ENCODE data around the gene KLK13. TPM values are rescaled to one million over a fixed set of nuclear protein-coding genes. Genes with fewer than 3 reads are reported as not detected.

Gene KLK13
- total RNA-seq, 4 donors from 2014 or later = 6.6 to 23.5 (median 16.5) TPM

DNA sequence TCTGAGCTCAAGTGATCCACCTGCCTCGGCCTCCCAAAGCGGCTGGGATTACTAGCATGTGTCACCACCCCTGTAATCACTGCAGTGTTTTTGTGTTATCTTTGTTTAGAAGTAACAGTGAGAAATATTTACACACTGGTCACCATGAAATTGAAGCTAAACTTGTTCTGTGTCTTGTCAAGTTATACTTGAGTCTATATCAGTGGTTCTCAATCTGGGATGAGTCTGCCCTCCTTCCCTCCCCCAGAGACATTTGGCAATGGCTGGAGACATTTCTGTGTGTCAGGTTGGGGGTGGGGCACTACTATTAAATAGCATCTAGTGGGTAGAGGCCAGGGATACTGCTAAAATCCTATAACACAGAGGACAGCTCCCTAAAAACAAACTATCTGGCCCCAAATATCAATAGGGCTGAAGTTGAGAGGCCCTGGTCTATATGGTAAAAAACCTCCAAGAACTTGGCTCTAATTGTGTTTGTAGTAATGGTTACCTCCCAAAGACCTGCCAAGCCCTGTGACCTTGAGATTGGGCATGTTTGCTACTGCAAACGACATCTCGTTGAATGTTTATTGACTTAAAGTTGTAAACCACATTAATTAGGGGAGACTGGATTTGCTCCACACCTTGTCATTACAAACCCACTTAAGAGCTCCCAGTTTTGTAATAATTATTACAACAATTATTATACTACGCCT, 36.4 kb upstream of the KLK13 start:
- peaks cover 21% of the 10 kb centered on the region for H3K4me1 ChIP-seq
- H3K27ac ChIP-seq = no peak overlapping the region
- TF ChIP-seq POLR2AphosphoS5 (IDR thresholded peaks at IDR 0.05) (no peak), POLR2A (IDR thresholded peaks at IDR 0.05) (no peak), EP300 (IDR thresholded peaks at IDR 0.05) (no peak)
- TF ChIP-seq, protein P1, sequence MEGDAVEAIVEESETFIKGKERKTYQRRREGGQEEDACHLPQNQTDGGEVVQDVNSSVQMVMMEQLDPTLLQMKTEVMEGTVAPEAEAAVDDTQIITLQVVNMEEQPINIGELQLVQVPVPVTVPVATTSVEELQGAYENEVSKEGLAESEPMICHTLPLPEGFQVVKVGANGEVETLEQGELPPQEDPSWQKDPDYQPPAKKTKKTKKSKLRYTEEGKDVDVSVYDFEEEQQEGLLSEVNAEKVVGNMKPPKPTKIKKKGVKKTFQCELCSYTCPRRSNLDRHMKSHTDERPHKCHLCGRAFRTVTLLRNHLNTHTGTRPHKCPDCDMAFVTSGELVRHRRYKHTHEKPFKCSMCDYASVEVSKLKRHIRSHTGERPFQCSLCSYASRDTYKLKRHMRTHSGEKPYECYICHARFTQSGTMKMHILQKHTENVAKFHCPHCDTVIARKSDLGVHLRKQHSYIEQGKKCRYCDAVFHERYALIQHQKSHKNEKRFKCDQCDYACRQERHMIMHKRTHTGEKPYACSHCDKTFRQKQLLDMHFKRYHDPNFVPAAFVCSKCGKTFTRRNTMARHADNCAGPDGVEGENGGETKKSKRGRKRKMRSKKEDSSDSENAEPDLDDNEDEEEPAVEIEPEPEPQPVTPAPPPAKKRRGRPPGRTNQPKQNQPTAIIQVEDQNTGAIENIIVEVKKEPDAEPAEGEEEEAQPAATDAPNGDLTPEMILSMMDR (IDR thresholded peaks at IDR 0.05) = no peak
- H3K27me3 ChIP-seq = no peaks in the 10 kb centered on the region
- WGBS = 59% methylated on average over 5 of the region's 5 CpGs
- DNase-seq (ENCODE audit: low spot score in 2 of 2) = no peak
- no peaks in the 10 kb centered on the region for H3K9me3 ChIP-seq
- H3K4me3 ChIP-seq = no peak overlapping the region
- peaks cover 50% of the 10 kb centered on the region for H3K36me3 ChIP-seq

DNA sequence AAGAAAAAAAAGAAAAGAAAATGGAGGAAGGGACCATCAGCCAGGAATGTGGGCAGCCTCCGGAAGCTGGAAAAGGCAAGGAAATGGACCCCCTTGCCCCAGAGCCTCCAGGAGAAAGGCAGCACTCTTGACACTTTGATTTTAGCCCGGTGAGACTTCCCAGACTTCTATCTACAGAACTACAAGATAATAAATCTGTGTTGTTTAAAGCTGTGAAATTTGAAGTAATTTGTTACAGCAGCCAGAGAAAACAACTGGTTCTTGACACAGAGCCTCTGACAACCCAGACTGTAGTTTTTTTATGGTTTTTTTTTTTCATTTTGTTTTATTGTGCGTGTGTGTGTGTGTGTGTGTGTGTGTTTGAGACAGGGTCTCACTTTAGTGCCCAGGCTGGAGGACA, 35.7 kb upstream of the KLK13 start:
- DNase-seq (ENCODE audit: low spot score in 2 of 2) = no peak

DNA sequence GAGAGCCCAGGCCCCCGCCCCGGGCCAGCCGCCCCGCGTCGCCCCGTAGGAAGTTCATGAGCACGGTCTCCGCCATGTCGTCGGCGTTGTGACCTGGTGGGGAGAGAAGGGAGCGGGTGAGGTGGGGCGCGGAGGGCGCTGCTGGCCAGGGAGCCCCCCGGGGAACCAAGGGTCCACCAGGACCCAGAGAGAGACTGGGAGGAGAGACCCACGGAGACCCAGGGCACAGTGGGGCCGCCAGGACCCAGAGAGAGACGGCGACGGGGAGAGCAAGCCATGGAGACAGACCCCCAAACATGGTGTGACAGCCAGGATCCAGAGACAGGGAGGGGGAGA, 34.1 kb upstream of the KLK13 start:
- H3K4me3 ChIP-seq = no peak overlapping the region
- H3K9me3 ChIP-seq = no peaks in the 10 kb centered on the region
- no peak overlapping the region for H3K27ac ChIP-seq
- no peak for DNase-seq (ENCODE audit: low spot score in 2 of 2)
- TF ChIP-seq POLR2A (IDR thresholded peaks at IDR 0.05) (no peak), EP300 (IDR thresholded peaks at IDR 0.05) (no peak), POLR2AphosphoS5 (IDR thresholded peaks at IDR 0.05) (no peak)
- TF ChIP-seq, protein P1 (IDR thresholded peaks at IDR 0.05) = no peak
- WGBS = 81% methylated on average over 15 of the region's 22 CpGs
- peaks cover 25% of the 10 kb centered on the region for H3K4me1 ChIP-seq
- H3K36me3 ChIP-seq = peaks cover 42% of the 10 kb centered on the region
- no peaks in the 10 kb centered on the region for H3K27me3 ChIP-seq

More for the DNA sequence above, 35.7 kb upstream of the KLK13 start:
- Histone ChIP-seq H3K4me3 (no peak overlapping the region), H3K27ac (no peak overlapping the region), H3K27me3 (no peaks in the 10 kb centered on the region), H3K4me1 (peaks cover 21% of the 10 kb centered on the region), H3K9me3 (no peaks in the 10 kb centered on the region), H3K36me3 (peaks cover 50% of the 10 kb centered on the region)
- TF ChIP-seq, protein P1 (IDR thresholded peaks at IDR 0.05) = no peak
- TF ChIP-seq EP300 (IDR thresholded peaks at IDR 0.05) (no peak), POLR2A (IDR thresholded peaks at IDR 0.05) (no peak)
- WGBS = 75% methylated on average over 3 of the region's 3 CpGs

DNA sequence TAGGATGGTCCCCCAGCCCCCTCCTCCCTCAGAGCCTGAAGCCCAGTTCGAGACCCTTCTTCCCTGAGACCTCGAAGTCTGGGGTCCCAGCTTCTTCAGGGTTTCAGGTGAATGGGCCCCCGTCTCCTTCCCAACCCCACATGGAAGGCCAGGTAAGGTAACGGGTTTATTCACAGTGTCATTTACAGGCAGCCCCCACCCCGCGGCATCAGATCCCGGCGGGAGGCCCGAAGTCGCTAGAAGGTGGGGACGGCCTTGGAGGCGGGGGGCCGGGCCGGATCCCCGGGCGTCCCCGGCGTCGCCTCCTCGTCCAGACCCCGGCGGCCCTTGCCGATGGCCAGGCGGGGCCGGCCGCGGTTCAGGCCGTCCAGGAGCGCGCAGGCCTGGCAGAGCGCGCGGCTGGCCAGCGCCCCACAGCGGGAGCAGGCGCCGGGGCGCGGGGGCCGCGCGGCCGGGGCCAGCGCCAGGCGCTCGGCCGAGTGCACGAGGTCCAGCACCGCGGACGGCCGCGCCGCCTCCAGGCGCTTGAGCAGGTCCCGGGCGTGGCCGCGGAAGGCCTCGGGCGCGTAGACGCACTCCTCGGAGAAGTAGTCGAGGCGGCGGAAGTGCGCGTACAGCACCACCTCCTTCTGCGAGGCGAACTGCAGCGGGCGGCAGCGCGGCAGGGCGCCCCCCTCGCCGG, 33.6 kb upstream of the KLK13 start:
- Histone ChIP-seq H3K27ac (no peak overlapping the region), H3K27me3 (no peaks in the 10 kb centered on the region), H3K9me3 (no peaks in the 10 kb centered on the region), H3K4me1 (peaks cover 25% of the 10 kb centered on the region), H3K36me3 (peaks cover 37% of the 10 kb centered on the region), H3K4me3 (no peak overlapping the region)
- 90% methylated on average over 19 of the region's 78 CpGs for WGBS
- TF ChIP-seq EP300 (IDR thresholded peaks at IDR 0.05) (no peak), POLR2A (IDR thresholded peaks at IDR 0.05) (no peak), POLR2AphosphoS5 (IDR thresholded peaks at IDR 0.05) (no peak)
- no peak for DNase-seq (ENCODE audit: low spot score in 2 of 2)

DNA sequence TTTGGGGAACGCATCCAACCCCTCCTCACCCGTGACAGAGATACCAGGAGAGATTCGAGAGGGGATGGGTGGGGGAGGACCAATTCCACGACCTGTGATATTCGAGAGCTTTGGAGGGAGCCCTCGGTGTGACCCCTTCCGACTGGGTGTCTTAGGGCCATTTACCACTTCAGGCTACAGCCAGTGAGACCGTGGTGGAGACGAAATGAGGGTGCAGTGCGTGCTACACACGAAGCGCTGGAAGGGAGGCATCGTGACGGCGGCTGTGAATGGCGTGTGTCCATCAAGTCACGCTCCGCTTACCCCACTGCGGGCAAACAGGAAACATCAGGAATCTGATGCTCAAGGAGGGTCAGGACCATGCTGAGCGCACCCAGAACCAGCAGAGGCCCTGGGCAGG, 32.9 kb upstream of the KLK13 start:
- 61% methylated on average over 10 of the region's 20 CpGs for WGBS
- Histone ChIP-seq H3K4me3 (no peak overlapping the region), H3K4me1 (peaks cover 25% of the 10 kb centered on the region), H3K27ac (no peak overlapping the region), H3K27me3 (no peaks in the 10 kb centered on the region), H3K36me3 (peaks cover 31% of the 10 kb centered on the region), H3K9me3 (no peaks in the 10 kb centered on the region)
- TF ChIP-seq, protein P1 (IDR thresholded peaks at IDR 0.05) = no peak
- TF ChIP-seq POLR2A (IDR thresholded peaks at IDR 0.05) (no peak), POLR2AphosphoS5 (IDR thresholded peaks at IDR 0.05) (no peak), EP300 (IDR thresholded peaks at IDR 0.05) (no peak)
- DNase-seq (ENCODE audit: low spot score in 2 of 2) = no peak

All from suprapubic skin (tissue), 4 donors.